CD1c-positive myeloid dendritic cell (primary cell): ENCODE results near the gene SLC43A2.
"Not testable (repeated sequence)": the region's sequence is repeated elsewhere in the genome, so short reads cannot be mapped to it uniquely, and the experiment has no call there.

ENCODE experiments used
- DNase-seq: peaks from one replicate; pipeline ENCODE4 v3.0.0-alpha.2; 2016; ENCODE audit errors: extremely low spot score

SLC43A2 gene

GRCh38 chr17:1627982-1628855 is at the start of gene SLC43A2:
Gene SLC43A2 (minus strand): TSS chr17:1628834. CDS start chr17:1627874, 960 bp downstream.
- DNase-seq = peak; percentile 92

- DNase-seq = no peak
Observed at GRCh38 chr17:1676401-1676800, 47.8 kb upstream of the SLC43A2 start.

DNA sequence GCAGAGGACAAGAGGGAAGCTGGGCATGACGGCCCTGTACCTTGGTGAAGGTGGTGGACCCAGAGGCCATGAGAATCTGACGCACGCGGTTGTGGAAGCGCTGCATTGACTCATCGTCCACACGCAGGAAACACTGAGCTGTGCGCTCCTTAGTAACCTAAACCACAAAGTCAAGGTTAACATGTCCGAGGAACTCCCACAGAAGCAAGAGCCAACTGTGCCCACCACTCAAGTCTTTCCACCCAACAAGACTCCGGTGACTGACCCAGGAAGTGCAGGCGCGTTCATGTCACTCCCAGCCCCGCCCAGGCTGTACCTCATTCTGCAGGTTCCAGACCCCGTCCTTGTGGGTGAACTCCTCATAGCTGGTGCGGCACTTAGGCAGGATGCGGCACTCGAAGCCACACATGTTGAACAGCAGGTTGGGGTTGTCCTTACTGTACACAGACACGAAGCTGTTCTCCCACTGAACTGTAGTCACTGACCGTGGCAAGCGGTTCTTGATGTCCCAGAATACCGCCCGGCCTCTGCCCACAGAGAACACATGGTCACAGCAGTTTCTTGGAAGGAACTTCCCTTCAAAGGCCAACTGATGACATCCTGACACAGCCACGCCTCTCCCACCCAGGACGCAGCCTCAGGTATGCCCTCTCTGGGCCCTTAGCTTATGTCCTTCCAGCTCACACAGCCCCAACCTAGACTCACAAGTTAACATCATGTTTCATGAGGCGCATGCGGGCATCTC is 44.6 kb upstream of the SLC43A2 start:
- DNase-seq = peak; percentile 38

- not testable (repeated sequence) for DNase-seq
Observed at GRCh38 chr17:1663934-1664333, 35.3 kb upstream of the SLC43A2 start.

GRCh38 chr17:1661045-1661444 is 32.4 kb upstream of the SLC43A2 start:
- DNase-seq = no peak

DNA sequence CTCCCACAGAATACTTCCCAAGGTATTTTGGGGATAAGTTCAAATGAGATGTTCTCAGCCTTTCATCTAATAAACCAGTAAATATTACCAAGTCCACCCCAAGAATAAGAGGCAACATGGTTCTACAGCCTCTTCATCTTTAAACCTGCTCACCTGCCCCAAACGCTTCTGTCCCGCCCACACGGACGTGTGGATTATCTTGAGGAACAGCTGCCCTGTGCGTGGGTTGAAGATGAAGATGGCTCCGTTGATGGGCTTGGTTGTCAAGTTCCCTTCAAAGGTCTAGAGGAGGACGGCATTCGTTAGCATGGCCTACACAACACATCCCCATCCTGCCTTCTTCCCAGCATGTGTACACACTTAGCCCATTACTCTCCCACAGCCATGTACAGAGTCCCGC is 29.5 kb upstream of the SLC43A2 start:
- no peak for DNase-seq

GRCh38 chr17:1653735-1654134 is 25.1 kb upstream of the SLC43A2 start:
- DNase-seq = no peak

DNA sequence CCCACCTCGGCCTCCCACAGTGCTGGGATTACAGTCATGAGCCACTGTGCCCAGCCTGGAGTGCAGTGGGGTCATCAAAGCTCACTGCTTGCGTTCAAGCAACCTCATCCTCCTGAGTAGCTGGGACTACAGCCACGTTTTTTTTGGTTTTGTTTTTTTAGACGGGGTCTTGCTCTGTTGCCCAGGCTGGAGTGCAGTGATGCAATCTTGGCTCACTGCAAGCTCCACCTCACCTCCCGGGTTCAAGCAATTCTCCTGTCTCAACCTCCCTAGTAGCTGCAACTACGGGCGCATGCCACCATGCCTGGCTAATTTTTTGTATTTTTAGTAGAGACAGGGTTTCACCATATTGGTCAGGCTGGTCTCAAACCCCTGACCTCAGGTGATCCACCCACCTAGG is 24.2 kb upstream of the SLC43A2 start:
- not testable (repeated sequence) for DNase-seq

GRCh38 chr17:1651559-1651844 is 22.9 kb upstream of the SLC43A2 start:
- DNase-seq = no peak

- peak; percentile 38 for DNase-seq
Observed at GRCh38 chr17:1650731-1651558, 22.3 kb upstream of the SLC43A2 start.

- DNase-seq = peak; percentile 86
Observed at GRCh38 chr17:1649844-1650501, 21.3 kb upstream of the SLC43A2 start, which contains the start of gene RILP. Gene RILP (minus strand): TSS chr17:1649866. CDS start chr17:1649804, 62 bp downstream.

DNA sequence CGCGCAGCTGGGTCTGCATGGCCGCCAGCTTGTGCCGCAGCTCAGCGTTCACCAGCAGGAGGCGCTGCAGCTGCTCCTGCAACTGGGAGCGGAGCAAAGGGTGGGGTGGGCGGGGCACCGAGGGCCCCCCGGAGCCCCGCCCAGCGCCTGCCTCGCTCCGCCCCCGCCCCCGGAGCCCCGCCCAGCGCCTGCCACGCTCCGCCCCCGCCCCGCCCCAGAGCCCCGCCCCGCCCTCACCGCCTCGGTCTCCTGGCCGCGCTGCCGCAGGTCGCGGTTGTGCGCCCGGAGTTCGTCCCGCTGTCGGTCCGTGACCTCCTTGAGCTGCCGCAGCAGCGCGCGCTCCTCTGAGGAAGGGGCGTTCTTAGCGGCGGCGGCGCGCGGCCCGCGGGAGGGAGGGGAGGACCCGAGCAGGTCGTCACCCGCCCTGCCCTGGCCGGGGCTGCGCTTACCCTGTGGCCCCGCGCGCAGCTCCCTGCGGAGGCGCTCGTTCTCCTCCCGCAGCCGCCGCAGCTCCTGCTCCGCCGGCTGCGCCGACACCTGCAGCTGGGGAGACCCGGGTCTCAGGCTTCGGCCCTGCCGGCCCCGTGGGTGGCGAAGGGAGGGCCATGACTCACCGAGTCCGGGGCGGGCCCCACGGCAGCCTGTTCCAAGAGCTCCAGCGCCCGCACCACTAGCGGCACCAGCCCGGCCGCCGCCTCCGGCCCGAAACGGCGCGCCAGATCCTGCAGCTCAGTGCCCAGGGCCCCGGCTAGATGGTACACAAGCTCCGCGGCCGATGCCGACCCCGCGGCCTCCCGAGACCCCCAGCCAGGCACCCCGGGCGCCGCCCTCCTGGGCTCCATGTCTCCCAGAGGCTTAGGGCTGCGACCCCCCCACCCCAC is 20.6 kb upstream of the SLC43A2 start:
- peak; percentile 98 for DNase-seq

DNA sequence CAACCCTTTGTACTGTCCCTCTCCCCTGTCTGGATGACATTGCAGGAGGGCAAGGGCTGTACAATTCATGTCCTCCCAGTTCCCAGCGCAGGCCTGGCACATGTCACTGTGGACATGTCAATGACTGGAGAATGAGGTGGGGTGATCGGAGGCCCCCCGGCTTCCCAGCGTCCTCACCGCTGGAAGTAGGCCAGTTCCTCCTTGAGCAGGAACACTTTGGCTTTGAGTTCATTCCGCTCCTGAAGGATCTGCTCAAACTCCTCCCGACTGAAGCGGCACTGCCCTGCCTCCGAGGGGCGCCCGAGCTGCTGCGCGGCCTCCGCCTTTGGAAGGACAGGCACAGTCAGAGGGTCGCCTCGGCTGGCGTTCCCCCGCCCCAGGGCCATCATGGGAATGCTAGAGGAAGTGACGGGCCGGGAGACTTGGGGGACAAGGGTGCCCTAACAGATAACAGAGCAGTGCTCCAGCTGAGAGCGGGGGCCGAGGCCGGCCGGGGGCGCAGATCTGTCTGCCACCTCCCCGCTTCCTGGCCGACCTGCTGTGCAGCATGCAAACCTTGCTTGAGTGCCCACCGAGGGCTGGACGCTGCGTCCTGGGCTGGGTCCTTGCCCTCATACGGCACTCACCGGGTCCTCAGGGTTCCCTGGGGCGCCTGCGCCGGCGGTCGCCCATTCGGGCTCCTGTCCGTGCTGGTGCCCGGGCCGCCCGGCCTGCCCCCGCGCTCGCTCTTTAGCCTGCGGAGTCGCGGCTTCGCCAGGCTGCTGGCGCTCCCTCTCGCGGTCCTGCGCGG is 19.7 kb upstream of the SLC43A2 start:
- peak; percentile 38 for DNase-seq

DNA sequence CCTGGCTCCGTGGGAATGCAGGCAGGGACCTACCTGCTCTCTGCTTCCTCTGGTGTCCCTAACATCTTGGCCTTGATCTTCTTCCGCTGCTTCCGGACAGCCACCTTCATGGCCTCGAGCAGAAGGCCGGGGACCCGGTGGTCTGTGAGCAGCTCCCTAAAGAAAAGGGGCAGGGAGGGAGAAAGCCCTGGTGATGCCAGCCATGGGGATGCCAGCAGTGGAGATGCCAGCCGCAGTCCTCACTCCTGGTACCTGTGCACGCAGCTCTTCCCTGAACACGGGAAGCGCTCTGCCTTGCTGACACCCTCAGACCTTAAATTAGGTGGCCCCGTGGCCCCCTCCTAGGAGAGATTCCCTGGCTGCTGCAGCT is 19.2 kb upstream of the SLC43A2 start:
- no peak for DNase-seq

- no peak for DNase-seq
Observed at GRCh38 chr17:1646199-1646875, 17.7 kb upstream of the SLC43A2 start.

DNA sequence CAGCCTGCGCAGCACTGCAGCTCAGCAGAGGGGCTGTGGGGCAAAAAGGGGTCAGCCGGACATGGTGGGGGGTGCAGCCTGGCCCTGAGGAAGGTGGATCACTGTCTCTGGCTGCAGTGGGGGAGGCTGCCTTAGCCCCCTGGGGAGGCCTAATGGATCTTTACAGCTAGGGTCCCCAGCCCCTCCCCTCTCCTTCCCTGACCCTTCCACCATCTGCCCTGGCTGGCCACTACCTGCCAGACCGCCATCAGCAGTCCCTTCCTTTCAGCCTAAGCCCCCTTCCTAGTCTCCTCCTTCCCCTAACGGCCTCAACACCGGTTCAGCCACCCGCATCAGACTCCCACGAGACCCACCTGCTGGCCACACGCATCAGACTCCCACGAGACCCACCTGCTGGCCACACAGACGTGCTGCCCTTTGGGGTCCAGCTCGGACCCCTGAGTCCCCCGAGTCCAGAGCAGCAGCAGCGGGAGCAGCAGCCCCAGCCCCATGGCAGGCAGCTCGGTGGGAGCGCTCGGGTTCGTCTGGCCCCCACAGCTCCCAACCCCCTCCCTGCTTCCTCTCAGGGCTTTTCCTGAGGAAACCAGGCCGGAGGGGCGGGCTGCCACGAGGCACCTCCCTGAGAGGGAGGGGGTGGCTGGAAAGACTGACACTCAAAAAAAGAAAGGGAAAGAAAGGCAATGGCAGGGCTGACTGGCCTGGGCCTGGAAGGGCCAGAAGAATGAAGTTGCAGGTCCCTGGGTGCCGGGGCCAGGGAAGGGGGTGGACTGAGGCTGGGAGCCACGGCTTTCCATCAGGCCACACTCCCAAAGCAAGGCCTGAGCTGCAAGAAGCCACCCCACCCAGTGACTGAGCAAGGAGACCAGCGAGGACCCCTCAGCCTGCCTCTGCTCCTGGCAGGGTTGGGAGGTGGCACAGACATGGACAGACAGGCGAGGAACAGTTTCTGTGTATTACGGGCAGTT is 16.9 kb upstream of the SLC43A2 start, which contains the start of gene SCARF1:
TSS of gene SCARF1 (minus strand) at position 526 of the 965 bp plus-strand sequence. CDS start at position 491, 35 bp downstream.
- peak; percentile 55 for DNase-seq

DNA sequence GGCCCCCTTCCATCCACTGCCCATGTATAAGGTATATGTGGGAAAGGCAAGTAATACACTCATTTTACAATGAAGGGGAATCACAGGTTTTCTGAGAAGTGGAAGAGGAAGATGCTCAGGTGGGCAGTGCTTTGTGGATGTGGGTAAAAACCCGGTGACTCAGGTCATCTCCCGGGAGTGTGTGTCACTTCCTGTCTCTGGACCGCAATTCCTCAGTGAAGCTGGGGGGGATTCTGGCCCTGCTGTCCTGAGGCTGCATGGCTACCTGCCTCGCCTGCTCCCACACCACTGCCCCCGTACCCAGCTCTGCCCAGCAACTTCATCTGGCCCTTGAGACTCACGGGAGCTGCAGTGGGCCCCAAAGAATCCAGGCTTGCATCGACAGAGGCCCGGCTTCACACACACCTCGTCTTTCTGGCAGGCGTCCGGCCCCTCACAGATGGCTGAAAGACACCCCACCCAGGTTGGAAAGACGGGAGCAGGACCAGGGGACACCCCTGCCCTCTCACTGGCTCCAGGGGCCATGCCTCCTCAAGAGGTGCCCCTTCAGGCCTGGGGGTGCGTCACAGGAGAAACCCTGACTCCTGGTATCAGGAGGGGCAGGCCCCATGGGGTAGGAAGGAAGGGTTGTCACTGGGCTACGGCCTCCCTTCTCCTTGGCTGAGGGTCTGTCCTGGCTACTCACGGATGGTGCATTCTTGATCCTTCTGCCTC is 16.0 kb upstream of the SLC43A2 start:
- DNase-seq = peak; percentile 82
